Caco-2 (cell line): ENCODE measurements around the gene SDCCAG8. TPM values are rescaled to one million over a fixed set of nuclear protein-coding genes. Genes with fewer than 3 reads are reported as not detected.

Experiments used
- BruUV-seq: library from RNA; stranded (reverse); fragments of 400-500 nt; replicated peaks from 2 replicates; lab custom pipeline; 2021; lab: Mats Ljungman, UMichigan
- CTCF ChIA-PET: fragments of 300-600 bp; sonication (Branson Sonifier 250); formaldehyde crosslinking; loops from one replicate; lab custom pipeline; 2022; ENCODE audit warnings: antibody characterized with exemption; lab: Charles Lee
- POLR2A ChIA-PET: fragments of 300-600 bp; sonication (Branson Sonifier 250); formaldehyde crosslinking; loops from one replicate; lab custom pipeline; 2022; ENCODE audit warnings: antibody characterized with exemption; lab: Charles Lee
- DNase-seq, 2 experiments: peaks; one replicate each; pipeline versions ENCODE4 v3.0.0 to v3.0.0-alpha.2; 2020 to 2022
- H3K27me3 ChIP-seq: replicated peaks from 2 replicates; pipeline ENCODE4 v1.6.0; 2011; ENCODE audit warnings: low read length; ENCODE audit not compliant: control insufficient read depth, insufficient read depth
- H3K36me3 ChIP-seq: 2 replicates; pipeline ENCODE4 v1.5.1; 2011; ENCODE audit warnings: low read length; ENCODE audit not compliant: control insufficient read depth, insufficient read depth
- H3K4me1 ChIP-seq: fragments of 250-450 bp; sonication (Bioruptor Pico); 2 replicates; pipeline ENCODE4 v1.5.1; 2020; ENCODE audit warnings: mild to moderate bottlenecking
- H3K4me3 ChIP-seq: 2 replicates; pipeline ENCODE4 v1.5.1; 2011; ENCODE audit warnings: low read depth, mild to moderate bottlenecking, control low read depth, low read length
- H3K9me3 ChIP-seq: fragments of 250-450 bp; sonication (Bioruptor Pico); 2 replicates; pipeline ENCODE4 v1.5.1; 2020; ENCODE audit warnings: mild to moderate bottlenecking, moderate library complexity
- H3K27ac Mint-ChIP-seq: one replicate; pipeline ENCODE4 v1.8.0; 2022; ENCODE audit warnings: mixed read lengths; ENCODE audit not compliant: unreplicated experiment
- H3K27me3 Mint-ChIP-seq: one replicate; pipeline ENCODE4 v1.8.0; 2022; ENCODE audit warnings: mixed read lengths; ENCODE audit not compliant: insufficient read depth, unreplicated experiment
- H3K36me3 Mint-ChIP-seq: one replicate; pipeline ENCODE4 v1.8.0; 2022; ENCODE audit warnings: mild to moderate bottlenecking, mixed read lengths; ENCODE audit not compliant: insufficient read depth, unreplicated experiment
- H3K4me1 Mint-ChIP-seq: one replicate; pipeline ENCODE4 v1.8.0; 2022; ENCODE audit warnings: low read depth, mixed read lengths; ENCODE audit not compliant: unreplicated experiment
- H3K4me3 Mint-ChIP-seq: one replicate; pipeline ENCODE4 v1.8.0; 2022; ENCODE audit warnings: mild to moderate bottlenecking, moderate library complexity, mixed read lengths; ENCODE audit not compliant: unreplicated experiment
- H3K9me3 Mint-ChIP-seq: one replicate; pipeline ENCODE4 v1.8.0; 2022; ENCODE audit warnings: mixed read lengths; ENCODE audit not compliant: unreplicated experiment
- intact Hi-C: fragments of 100-400 bp; cut with micrococcal nuclease; formaldehyde crosslinking; loops from one replicate; pipeline ENCODE4 v1.10.0; 2022; ENCODE audit not compliant: unreplicated experiment
- total RNA-seq: library from RNA; stranded (reverse); gene quantifications from 2 replicates; pipeline ENCODE4 v1.2.3, GENCODE V29; 2022
- TF ChIP-seq, protein P1 (sequence below), 2 experiments: fragments of 200-600 bp in 1 of 2; IDR thresholded peaks; 1 replicate in 1 of 2; 2 replicates in 1 of 2; pipeline versions ENCODE4 v1.5.1 to v1.8.0; 2011 to 2022; ENCODE audit warnings: antibody characterized with exemption in 1 of 2, control low read depth in 1 of 2, inconsistent platforms in 1 of 2, low read depth in 1 of 2, low read length in 1 of 2, mild to moderate bottlenecking in 1 of 2, moderate library complexity in 1 of 2; ENCODE audit not compliant: insufficient read depth in 1 of 2, severe bottlenecking in 1 of 2, unreplicated experiment in 1 of 2

Gene SDCCAG8
- total RNA-seq, 1 experiment from 2014 or later = 23.0 TPM

DNA sequence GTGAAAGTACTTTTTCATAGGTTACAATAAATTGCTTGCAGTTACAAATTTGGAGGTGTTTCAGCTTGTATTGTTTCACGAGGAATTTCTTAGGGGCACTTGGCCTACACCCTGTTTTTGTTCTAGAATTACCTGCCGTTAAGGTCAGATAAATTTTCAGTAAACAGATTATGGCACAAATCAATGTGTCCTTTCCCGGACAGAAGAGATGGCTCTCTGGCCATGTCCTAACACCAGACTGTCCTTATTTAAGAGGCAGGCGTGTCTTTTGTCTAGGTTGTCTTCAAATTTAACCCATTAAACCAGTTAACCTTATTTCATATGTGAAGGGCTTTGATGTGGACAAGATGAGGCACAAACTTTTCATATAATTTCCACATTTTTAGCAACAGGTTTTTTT is 243.4 kb downstream of the SDCCAG8 start:
- intact Hi-C loops = no loop called here
- no peaks in the 10 kb centered on the region for H3K27me3 Mint-ChIP-seq
- Histone ChIP-seq H3K9me3 (no peaks in the 10 kb centered on the region), H3K36me3 (no peaks in the 10 kb centered on the region), H3K4me1 (no peaks in the 10 kb centered on the region), H3K27me3 (no peaks in the 10 kb centered on the region), H3K4me3 (no peak overlapping the region)
- no peak for DNase-seq
- H3K27ac Mint-ChIP-seq = no peak overlapping the region
- no peak overlapping the region for H3K4me3 Mint-ChIP-seq
- ChIA-PET POLR2A (no interaction called here), CTCF (no interaction called here)
- BruUV-seq = no TSS peak
- H3K4me1 Mint-ChIP-seq = no peaks in the 10 kb centered on the region
- TF ChIP-seq, protein P1, sequence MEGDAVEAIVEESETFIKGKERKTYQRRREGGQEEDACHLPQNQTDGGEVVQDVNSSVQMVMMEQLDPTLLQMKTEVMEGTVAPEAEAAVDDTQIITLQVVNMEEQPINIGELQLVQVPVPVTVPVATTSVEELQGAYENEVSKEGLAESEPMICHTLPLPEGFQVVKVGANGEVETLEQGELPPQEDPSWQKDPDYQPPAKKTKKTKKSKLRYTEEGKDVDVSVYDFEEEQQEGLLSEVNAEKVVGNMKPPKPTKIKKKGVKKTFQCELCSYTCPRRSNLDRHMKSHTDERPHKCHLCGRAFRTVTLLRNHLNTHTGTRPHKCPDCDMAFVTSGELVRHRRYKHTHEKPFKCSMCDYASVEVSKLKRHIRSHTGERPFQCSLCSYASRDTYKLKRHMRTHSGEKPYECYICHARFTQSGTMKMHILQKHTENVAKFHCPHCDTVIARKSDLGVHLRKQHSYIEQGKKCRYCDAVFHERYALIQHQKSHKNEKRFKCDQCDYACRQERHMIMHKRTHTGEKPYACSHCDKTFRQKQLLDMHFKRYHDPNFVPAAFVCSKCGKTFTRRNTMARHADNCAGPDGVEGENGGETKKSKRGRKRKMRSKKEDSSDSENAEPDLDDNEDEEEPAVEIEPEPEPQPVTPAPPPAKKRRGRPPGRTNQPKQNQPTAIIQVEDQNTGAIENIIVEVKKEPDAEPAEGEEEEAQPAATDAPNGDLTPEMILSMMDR (IDR thresholded peaks at IDR 0.05; ENCODE audit: insufficient read depth in 1 of 2, low read depth in 1 of 2, low read length in 1 of 2, severe bottlenecking in 1 of 2, unreplicated experiment in 1 of 2) = no peak
- H3K36me3 Mint-ChIP-seq = no peaks in the 10 kb centered on the region
- H3K9me3 Mint-ChIP-seq = no peaks in the 10 kb centered on the region

GRCh38 chr1:243499711-243500110 is 243.9 kb downstream of the SDCCAG8 start:
- no peaks in the 10 kb centered on the region for H3K36me3 Mint-ChIP-seq
- no peaks in the 10 kb centered on the region for H3K9me3 Mint-ChIP-seq
- POLR2A ChIA-PET = no interaction called here
- CTCF ChIA-PET = no interaction called here
- Histone ChIP-seq H3K4me1 (no peaks in the 10 kb centered on the region), H3K4me3 (no peak overlapping the region), H3K27me3 (no peaks in the 10 kb centered on the region), H3K36me3 (no peaks in the 10 kb centered on the region), H3K9me3 (no peaks in the 10 kb centered on the region)
- TF ChIP-seq, protein P1 (IDR thresholded peaks at IDR 0.05; ENCODE audit: insufficient read depth in 1 of 2, low read depth in 1 of 2, low read length in 1 of 2, severe bottlenecking in 1 of 2, unreplicated experiment in 1 of 2) = no peak
- BruUV-seq = no TSS peak
- no peak overlapping the region for H3K4me3 Mint-ChIP-seq
- no peaks in the 10 kb centered on the region for H3K27me3 Mint-ChIP-seq
- DNase-seq = no peak
- no peak overlapping the region for H3K27ac Mint-ChIP-seq
- H3K4me1 Mint-ChIP-seq = no peaks in the 10 kb centered on the region
- intact Hi-C loops = loop anchor here (10.0 kb wide), 1 partner anchor 775 kb away; no protein-coding TSS in a partner anchor

DNA sequence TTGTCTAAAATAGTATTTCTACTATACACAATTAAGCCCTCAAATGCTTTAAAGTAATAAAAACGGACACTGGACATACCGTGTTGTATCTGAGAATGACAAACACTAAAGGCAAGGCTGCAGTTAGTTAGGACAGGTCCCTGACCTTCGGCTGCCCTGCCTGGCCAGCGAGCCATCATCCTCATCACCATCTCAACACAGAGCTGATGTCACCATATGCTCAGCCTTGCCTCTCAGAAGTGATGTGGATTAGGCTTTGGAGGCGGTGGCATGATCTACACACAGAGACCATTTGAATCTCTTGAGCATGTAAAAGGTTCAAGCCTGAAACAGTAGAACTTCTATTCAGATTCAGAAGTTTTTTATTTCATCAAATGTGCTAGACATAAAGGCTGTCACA is 244.7 kb downstream of the SDCCAG8 start:
- Histone ChIP-seq H3K9me3 (no peaks in the 10 kb centered on the region), H3K27me3 (no peaks in the 10 kb centered on the region), H3K4me1 (no peaks in the 10 kb centered on the region), H3K4me3 (no peak overlapping the region), H3K36me3 (no peaks in the 10 kb centered on the region)
- H3K4me1 Mint-ChIP-seq = no peaks in the 10 kb centered on the region
- ChIA-PET CTCF (no interaction called here), POLR2A (no interaction called here)
- BruUV-seq = no TSS peak
- no peak overlapping the region for H3K4me3 Mint-ChIP-seq
- no peak for DNase-seq
- TF ChIP-seq, protein P1 (IDR thresholded peaks at IDR 0.05; ENCODE audit: insufficient read depth in 1 of 2, low read depth in 1 of 2, low read length in 1 of 2, severe bottlenecking in 1 of 2, unreplicated experiment in 1 of 2) = no peak
- no peaks in the 10 kb centered on the region for H3K36me3 Mint-ChIP-seq
- H3K27me3 Mint-ChIP-seq = no peaks in the 10 kb centered on the region
- H3K9me3 Mint-ChIP-seq = no peaks in the 10 kb centered on the region
- H3K27ac Mint-ChIP-seq = no peak overlapping the region
- intact Hi-C loops = loop anchor here (10.0 kb wide), 1 partner anchor 774 kb away; no protein-coding TSS in a partner anchor
